Activated naive CD8-positive, alpha-beta T cell (primary cell): ENCODE results near the gene SGK1.

Source experiments
- H3K27ac Mint-ChIP-seq: one replicate; pipeline ENCODE4 v1.8.0; 2021; ENCODE audit warnings: mixed read lengths
- H3K27me3 Mint-ChIP-seq: one replicate; pipeline ENCODE4 v1.8.0; 2021; ENCODE audit warnings: mixed read lengths
- H3K36me3 Mint-ChIP-seq: one replicate; pipeline ENCODE4 v1.8.0; 2021; ENCODE audit warnings: mixed read lengths
- H3K4me1 Mint-ChIP-seq: one replicate; pipeline ENCODE4 v1.8.0; 2021; ENCODE audit warnings: low read depth, mixed read lengths
- H3K4me3 Mint-ChIP-seq: one replicate; pipeline ENCODE4 v1.8.0; 2021; ENCODE audit warnings: mild to moderate bottlenecking, mixed read lengths
- H3K9me3 Mint-ChIP-seq: one replicate; pipeline ENCODE4 v1.8.0; 2021; ENCODE audit warnings: low read depth, mixed read lengths

Gene SGK1

GRCh38 chr6:134123666-134124208, 194.2 kb downstream of the SGK1 start:
- H3K27ac Mint-ChIP-seq = no peak overlapping the region
- H3K36me3 Mint-ChIP-seq = no peaks in the 10 kb centered on the region
- H3K4me1 Mint-ChIP-seq = peaks cover 4% of the 10 kb centered on the region
- no peaks in the 10 kb centered on the region for H3K9me3 Mint-ChIP-seq
- H3K4me3 Mint-ChIP-seq = no peak overlapping the region
- H3K27me3 Mint-ChIP-seq = peaks cover 1% of the 10 kb centered on the region

- peaks cover 4% of the 10 kb centered on the region for H3K4me1 Mint-ChIP-seq
- no peak overlapping the region for H3K4me3 Mint-ChIP-seq
- no peaks in the 10 kb centered on the region for H3K9me3 Mint-ChIP-seq
- H3K27ac Mint-ChIP-seq = no peak overlapping the region
- no peaks in the 10 kb centered on the region for H3K36me3 Mint-ChIP-seq
- peaks cover 1% of the 10 kb centered on the region for H3K27me3 Mint-ChIP-seq
Observed at GRCh38 chr6:134122775-134123174, 195.1 kb downstream of the SGK1 start.

GRCh38 chr6:134119486-134119885, 198.4 kb downstream of the SGK1 start:
- H3K27ac Mint-ChIP-seq = no peak overlapping the region
- peaks cover 4% of the 10 kb centered on the region for H3K4me1 Mint-ChIP-seq
- H3K4me3 Mint-ChIP-seq = no peak overlapping the region
- H3K27me3 Mint-ChIP-seq = no peaks in the 10 kb centered on the region
- H3K9me3 Mint-ChIP-seq = no peaks in the 10 kb centered on the region
- no peaks in the 10 kb centered on the region for H3K36me3 Mint-ChIP-seq
